T-helper 2 cell (primary cell): ENCODE results near the gene IFI16.
"Not testable (repeated sequence)": the region's sequence is repeated elsewhere in the genome, so short reads cannot be mapped to it uniquely, and the experiment has no call there.

Experiments
- DNase-seq, 5 experiments: peaks; one replicate each; pipeline versions ENCODE4 v3.0.0 to v3.0.0-alpha.2; 2012 to 2022

Gene IFI16

GRCh38 chr1:159103021-159103420, 93.3 kb downstream of the IFI16 start:
- not testable (repeated sequence) for DNase-seq
